ENCODE results near the gene MARCHF11.

GRCh38 chr5:16137177-16137576 is 42.4 kb downstream of the MARCHF11 start:
- TF ChIP-seq, protein P1, sequence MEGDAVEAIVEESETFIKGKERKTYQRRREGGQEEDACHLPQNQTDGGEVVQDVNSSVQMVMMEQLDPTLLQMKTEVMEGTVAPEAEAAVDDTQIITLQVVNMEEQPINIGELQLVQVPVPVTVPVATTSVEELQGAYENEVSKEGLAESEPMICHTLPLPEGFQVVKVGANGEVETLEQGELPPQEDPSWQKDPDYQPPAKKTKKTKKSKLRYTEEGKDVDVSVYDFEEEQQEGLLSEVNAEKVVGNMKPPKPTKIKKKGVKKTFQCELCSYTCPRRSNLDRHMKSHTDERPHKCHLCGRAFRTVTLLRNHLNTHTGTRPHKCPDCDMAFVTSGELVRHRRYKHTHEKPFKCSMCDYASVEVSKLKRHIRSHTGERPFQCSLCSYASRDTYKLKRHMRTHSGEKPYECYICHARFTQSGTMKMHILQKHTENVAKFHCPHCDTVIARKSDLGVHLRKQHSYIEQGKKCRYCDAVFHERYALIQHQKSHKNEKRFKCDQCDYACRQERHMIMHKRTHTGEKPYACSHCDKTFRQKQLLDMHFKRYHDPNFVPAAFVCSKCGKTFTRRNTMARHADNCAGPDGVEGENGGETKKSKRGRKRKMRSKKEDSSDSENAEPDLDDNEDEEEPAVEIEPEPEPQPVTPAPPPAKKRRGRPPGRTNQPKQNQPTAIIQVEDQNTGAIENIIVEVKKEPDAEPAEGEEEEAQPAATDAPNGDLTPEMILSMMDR (IDR thresholded peaks at IDR 0.05; ENCODE audit: insufficient read depth, low read depth, low read length) = no peak
- no peak for TF ChIP-seq EZH2 (IDR thresholded peaks at IDR 0.05; ENCODE audit: insufficient read depth, low read length)

Data from astrocyte (in vitro differentiated cells and primary cell).